GM21786 (cell line): ENCODE results near the gene ARAP1.
A peak's percentile ranks its signal among the peaks of the same experiment; 100 is the strongest.
"Not testable (repeated sequence)": the region's sequence is repeated elsewhere in the genome, so short reads cannot be mapped to it uniquely, and the experiment has no call there.

Source experiments
- ATAC-seq: cut with Tn5 transposase; IDR thresholded peaks from one replicate; pipeline ENCODE4 v1.9.1; 2021; ENCODE audit not compliant: unreplicated experiment

ARAP1 gene

GRCh38 chr11:72752088-72752914, at the start of gene ARAP1:
TSS of gene ARAP1 (minus strand) at chr11:72752408. CDS start at chr11:72727128, 25,280 bp downstream.
- peak; percentile 63 for ATAC-seq

GRCh38 chr11:72799441-72799840, 47.2 kb upstream of the ARAP1 start:
- ATAC-seq = no peak

GRCh38 chr11:72798361-72798760, 46.2 kb upstream of the ARAP1 start:
- no peak for ATAC-seq

- ATAC-seq = peak; percentile 85
Measured at GRCh38 chr11:72793425-72794367, 41.5 kb upstream of the ARAP1 start, which contains the start of gene STARD10. TSS of gene STARD10 (minus strand) at chr11:72794047. CDS start at chr11:72781181, 12,866 bp downstream.

GRCh38 chr11:72793076-72793424, 40.8 kb upstream of the ARAP1 start:
- ATAC-seq = no peak

- no peak for ATAC-seq
Measured at GRCh38 chr11:72792437-72793021, 40.3 kb upstream of the ARAP1 start.

- not testable (repeated sequence) for ATAC-seq
Measured at GRCh38 chr11:72791228-72791627, 39.0 kb upstream of the ARAP1 start.

GRCh38 chr11:72789493-72790131, 37.4 kb upstream of the ARAP1 start:
- no peak for ATAC-seq

GRCh38 chr11:72788241-72788640, 36.0 kb upstream of the ARAP1 start:
- ATAC-seq = no peak

- ATAC-seq = no peak
Measured at GRCh38 chr11:72787216-72788104, 35.3 kb upstream of the ARAP1 start.

- no peak for ATAC-seq
Measured at GRCh38 chr11:72786305-72787215, 34.4 kb upstream of the ARAP1 start.

- ATAC-seq = no peak
Measured at GRCh38 chr11:72784662-72785061, 32.5 kb upstream of the ARAP1 start.

- no peak for ATAC-seq
Measured at GRCh38 chr11:72783144-72783905, 31.1 kb upstream of the ARAP1 start.

GRCh38 chr11:72782081-72782920, 30.1 kb upstream of the ARAP1 start:
- no peak for ATAC-seq

GRCh38 chr11:72781313-72782080, 29.3 kb upstream of the ARAP1 start:
- no peak for ATAC-seq

- no peak for ATAC-seq
Measured at GRCh38 chr11:72781063-72781312, 28.8 kb upstream of the ARAP1 start.
